Neural cell (in vitro differentiated cells): ENCODE data around the gene SIGLEC5. TPM values are rescaled to one million over a fixed set of nuclear protein-coding genes. Genes with fewer than 3 reads are reported as not detected.

Experiments
- H2AFZ ChIP-seq: fragments of 200-600, 300-800 bp; sonication (generic), shearing (Covaris generic); 2 replicates; pipeline ENCODE4 v1.6.0; 2014; ENCODE audit warnings: low read depth, mild to moderate bottlenecking, antibody characterized with exemption, low read length, moderate library complexity
- H3F3A ChIP-seq: fragments of 200-600 bp; shearing (Covaris generic); 2 replicates; pipeline ENCODE4 v1.6.1; 2016; ENCODE audit warnings: mild to moderate bottlenecking, moderate library complexity, mixed read lengths, antibody characterized with exemption, low read length; ENCODE audit not compliant: insufficient read depth, poor library complexity, severe bottlenecking
- H3K27ac ChIP-seq: fragments of 200-600, 300-800 bp; sonication (generic), shearing (Covaris generic); 2 replicates; pipeline ENCODE4 v1.5.1; 2014; ENCODE audit warnings: mild to moderate bottlenecking, low read length, moderate library complexity
- H3K27me3 ChIP-seq: fragments of 300-800, 200-600 bp; sonication (generic), shearing (Covaris generic); 2 replicates; pipeline ENCODE4 v1.6.0; 2014; ENCODE audit warnings: mild to moderate bottlenecking, low read depth, low read length, moderate library complexity; ENCODE audit not compliant: insufficient read depth
- H3K36me3 ChIP-seq: fragments of 300-800, 200-600 bp; sonication (generic), shearing (Covaris generic); 2 replicates; pipeline ENCODE4 v1.5.1; 2014; ENCODE audit warnings: mild to moderate bottlenecking, antibody characterized with exemption, low read length, moderate library complexity; ENCODE audit not compliant: insufficient read depth
- H3K4me2 ChIP-seq: fragments of 300-800, 200-600 bp; sonication (generic), shearing (Covaris generic); 2 replicates; pipeline ENCODE4 v1.6.0; 2014; ENCODE audit warnings: mild to moderate bottlenecking, low read length
- H3K4me3 ChIP-seq: fragments of 300-800, 200-600 bp; sonication (generic), shearing (Covaris generic); 2 replicates; pipeline ENCODE4 v1.5.1; 2014; ENCODE audit warnings: mild to moderate bottlenecking, low read length, moderate library complexity
- H3K79me2 ChIP-seq: fragments of 200-600 bp; shearing (Covaris generic); replicated peaks from 2 replicates; pipeline ENCODE4 v1.6.0; 2014; ENCODE audit warnings: mild to moderate bottlenecking, low read length, moderate library complexity; ENCODE audit not compliant: insufficient read depth
- H3K9ac ChIP-seq: fragments of 300-800, 200-600 bp; sonication (generic), shearing (Covaris generic); 2 replicates; pipeline ENCODE4 v1.6.1; 2016; ENCODE audit warnings: mild to moderate bottlenecking, low read length, mixed read lengths
- H3K9me2 ChIP-seq: fragments of 200-600 bp; shearing (Covaris generic); 2 replicates; pipeline ENCODE4 v1.6.1; 2016; ENCODE audit warnings: mild to moderate bottlenecking, low read length, mixed read lengths; ENCODE audit not compliant: insufficient read depth
- H3K9me3 ChIP-seq: fragments of 200-600, 300-800 bp; sonication (generic), shearing (Covaris generic); 2 replicates; pipeline ENCODE4 v1.6.1; 2016; ENCODE audit warnings: mild to moderate bottlenecking, mixed run types, low read length, moderate library complexity, mixed read lengths
- H4K20me1 ChIP-seq: fragments of 200-600 bp; shearing (Covaris generic); 2 replicates; pipeline ENCODE4 v1.6.1; 2016; ENCODE audit warnings: mild to moderate bottlenecking, mixed run types; ENCODE audit not compliant: insufficient read depth
- EP300 ChIP-seq: fragments of 450-650 bp; conservative IDR thresholded peaks from 2 replicates; pipeline ENCODE4 v1.6.1; 2014; ENCODE audit warnings: antibody characterized with exemption, mild to moderate bottlenecking, moderate library complexity; ENCODE audit not compliant: poor library complexity, severe bottlenecking
- EZH2 ChIP-seq: fragments of 200-600, 300-800 bp; shearing (Covaris generic), sonication (generic); IDR thresholded peaks from 2 replicates; pipeline ENCODE4 v1.6.1; 2014; ENCODE audit warnings: antibody characterized with exemption, low read length, borderline replicate concordance, mild to moderate bottlenecking; ENCODE audit not compliant: insufficient read depth, poor library complexity, severe bottlenecking
- MXI1 ChIP-seq: fragments of 450-650 bp; conservative IDR thresholded peaks from 2 replicates; pipeline ENCODE4 v1.6.1; 2014; ENCODE audit warnings: antibody characterized with exemption, mild to moderate bottlenecking; ENCODE audit not compliant: poor library complexity, severe bottlenecking
- POLR2AphosphoS5 ChIP-seq: IDR thresholded peaks from 2 replicates; pipeline ENCODE4 v1.6.1; 2012
- RAD21 ChIP-seq: fragments of 450-650 bp; conservative IDR thresholded peaks from 2 replicates; pipeline ENCODE4 v1.6.1; 2014; ENCODE audit warnings: antibody characterized with exemption, mild to moderate bottlenecking, moderate library complexity
- SMC3 ChIP-seq: fragments of 450-650 bp; conservative IDR thresholded peaks from 2 replicates; pipeline ENCODE4 v1.6.1; 2014; ENCODE audit warnings: antibody characterized with exemption, mild to moderate bottlenecking, moderate library complexity; ENCODE audit not compliant: poor library complexity
- TAF1 ChIP-seq: IDR thresholded peaks from 2 replicates; pipeline ENCODE4 v1.6.1; 2012; ENCODE audit warnings: low read depth
- polyA plus RNA-seq: library from polyadenylated mRNA; depleted of rRNA; stranded (reverse); fragments of >200 nt; gene quantifications from 2 replicates; pipeline ENCODE4 v1.2.3, GENCODE V29; 2014
- TF ChIP-seq, protein P1 (sequence below): IDR thresholded peaks from 2 replicates; pipeline ENCODE4 v1.6.1; 2012; ENCODE audit warnings: borderline replicate concordance
- TF ChIP-seq, protein P2 (sequence below): fragments of 450-650 bp; IDR thresholded peaks from 2 replicates; pipeline ENCODE4 v1.5.1; 2014; ENCODE audit warnings: antibody characterized with exemption, mild to moderate bottlenecking, moderate library complexity; ENCODE audit not compliant: poor library complexity, severe bottlenecking

SIGLEC5 gene
- polyA plus RNA-seq, 1 donor from 2014 or later = not detected

DNA sequence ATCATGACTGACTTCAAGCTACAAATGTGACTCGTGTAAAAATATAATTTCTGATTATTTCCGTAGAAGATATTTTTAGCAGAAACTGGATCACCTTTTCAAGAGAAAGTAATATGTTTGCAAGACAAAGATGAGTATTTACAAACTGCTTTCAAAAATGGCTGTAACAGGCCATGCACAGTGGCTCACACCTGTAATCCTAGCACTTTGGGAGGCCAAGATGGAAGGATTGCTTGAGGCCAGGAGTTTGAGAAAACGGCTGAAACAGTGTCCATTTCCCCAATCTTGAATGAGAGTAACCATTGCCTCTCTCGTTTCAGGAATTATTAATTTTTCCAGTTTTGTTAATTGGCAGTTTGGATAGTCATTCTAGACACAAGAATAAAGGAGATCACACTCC lies 62.6 kb downstream of the SIGLEC5 start:
- peaks cover 6% of the 10 kb centered on the region for H3K27me3 ChIP-seq
- no peaks in the 10 kb centered on the region for H3K9me3 ChIP-seq
- H2AFZ ChIP-seq = no peak overlapping the region
- no peak overlapping the region for H3K4me3 ChIP-seq
- H3K9me2 ChIP-seq = no peaks in the 10 kb centered on the region
- no peak overlapping the region for H3K9ac ChIP-seq
- H3F3A ChIP-seq = no peaks in the 10 kb centered on the region
- no peak overlapping the region for H3K27ac ChIP-seq
- H3K36me3 ChIP-seq = no peaks in the 10 kb centered on the region
- no peak overlapping the region for H3K4me2 ChIP-seq
- TF ChIP-seq POLR2AphosphoS5 (no peak), RAD21 (no peak), SMC3 (no peak), TAF1 (no peak), EZH2 (no peak), EP300 (no peak), MXI1 (no peak)
- TF ChIP-seq, protein P1, sequence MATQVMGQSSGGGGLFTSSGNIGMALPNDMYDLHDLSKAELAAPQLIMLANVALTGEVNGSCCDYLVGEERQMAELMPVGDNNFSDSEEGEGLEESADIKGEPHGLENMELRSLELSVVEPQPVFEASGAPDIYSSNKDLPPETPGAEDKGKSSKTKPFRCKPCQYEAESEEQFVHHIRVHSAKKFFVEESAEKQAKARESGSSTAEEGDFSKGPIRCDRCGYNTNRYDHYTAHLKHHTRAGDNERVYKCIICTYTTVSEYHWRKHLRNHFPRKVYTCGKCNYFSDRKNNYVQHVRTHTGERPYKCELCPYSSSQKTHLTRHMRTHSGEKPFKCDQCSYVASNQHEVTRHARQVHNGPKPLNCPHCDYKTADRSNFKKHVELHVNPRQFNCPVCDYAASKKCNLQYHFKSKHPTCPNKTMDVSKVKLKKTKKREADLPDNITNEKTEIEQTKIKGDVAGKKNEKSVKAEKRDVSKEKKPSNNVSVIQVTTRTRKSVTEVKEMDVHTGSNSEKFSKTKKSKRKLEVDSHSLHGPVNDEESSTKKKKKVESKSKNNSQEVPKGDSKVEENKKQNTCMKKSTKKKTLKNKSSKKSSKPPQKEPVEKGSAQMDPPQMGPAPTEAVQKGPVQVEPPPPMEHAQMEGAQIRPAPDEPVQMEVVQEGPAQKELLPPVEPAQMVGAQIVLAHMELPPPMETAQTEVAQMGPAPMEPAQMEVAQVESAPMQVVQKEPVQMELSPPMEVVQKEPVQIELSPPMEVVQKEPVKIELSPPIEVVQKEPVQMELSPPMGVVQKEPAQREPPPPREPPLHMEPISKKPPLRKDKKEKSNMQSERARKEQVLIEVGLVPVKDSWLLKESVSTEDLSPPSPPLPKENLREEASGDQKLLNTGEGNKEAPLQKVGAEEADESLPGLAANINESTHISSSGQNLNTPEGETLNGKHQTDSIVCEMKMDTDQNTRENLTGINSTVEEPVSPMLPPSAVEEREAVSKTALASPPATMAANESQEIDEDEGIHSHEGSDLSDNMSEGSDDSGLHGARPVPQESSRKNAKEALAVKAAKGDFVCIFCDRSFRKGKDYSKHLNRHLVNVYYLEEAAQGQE = no peak
- TF ChIP-seq, protein P2, sequence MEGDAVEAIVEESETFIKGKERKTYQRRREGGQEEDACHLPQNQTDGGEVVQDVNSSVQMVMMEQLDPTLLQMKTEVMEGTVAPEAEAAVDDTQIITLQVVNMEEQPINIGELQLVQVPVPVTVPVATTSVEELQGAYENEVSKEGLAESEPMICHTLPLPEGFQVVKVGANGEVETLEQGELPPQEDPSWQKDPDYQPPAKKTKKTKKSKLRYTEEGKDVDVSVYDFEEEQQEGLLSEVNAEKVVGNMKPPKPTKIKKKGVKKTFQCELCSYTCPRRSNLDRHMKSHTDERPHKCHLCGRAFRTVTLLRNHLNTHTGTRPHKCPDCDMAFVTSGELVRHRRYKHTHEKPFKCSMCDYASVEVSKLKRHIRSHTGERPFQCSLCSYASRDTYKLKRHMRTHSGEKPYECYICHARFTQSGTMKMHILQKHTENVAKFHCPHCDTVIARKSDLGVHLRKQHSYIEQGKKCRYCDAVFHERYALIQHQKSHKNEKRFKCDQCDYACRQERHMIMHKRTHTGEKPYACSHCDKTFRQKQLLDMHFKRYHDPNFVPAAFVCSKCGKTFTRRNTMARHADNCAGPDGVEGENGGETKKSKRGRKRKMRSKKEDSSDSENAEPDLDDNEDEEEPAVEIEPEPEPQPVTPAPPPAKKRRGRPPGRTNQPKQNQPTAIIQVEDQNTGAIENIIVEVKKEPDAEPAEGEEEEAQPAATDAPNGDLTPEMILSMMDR = no peak
- no peaks in the 10 kb centered on the region for H4K20me1 ChIP-seq
- H3K79me2 ChIP-seq = peaks cover 15% of the 10 kb centered on the region

DNA sequence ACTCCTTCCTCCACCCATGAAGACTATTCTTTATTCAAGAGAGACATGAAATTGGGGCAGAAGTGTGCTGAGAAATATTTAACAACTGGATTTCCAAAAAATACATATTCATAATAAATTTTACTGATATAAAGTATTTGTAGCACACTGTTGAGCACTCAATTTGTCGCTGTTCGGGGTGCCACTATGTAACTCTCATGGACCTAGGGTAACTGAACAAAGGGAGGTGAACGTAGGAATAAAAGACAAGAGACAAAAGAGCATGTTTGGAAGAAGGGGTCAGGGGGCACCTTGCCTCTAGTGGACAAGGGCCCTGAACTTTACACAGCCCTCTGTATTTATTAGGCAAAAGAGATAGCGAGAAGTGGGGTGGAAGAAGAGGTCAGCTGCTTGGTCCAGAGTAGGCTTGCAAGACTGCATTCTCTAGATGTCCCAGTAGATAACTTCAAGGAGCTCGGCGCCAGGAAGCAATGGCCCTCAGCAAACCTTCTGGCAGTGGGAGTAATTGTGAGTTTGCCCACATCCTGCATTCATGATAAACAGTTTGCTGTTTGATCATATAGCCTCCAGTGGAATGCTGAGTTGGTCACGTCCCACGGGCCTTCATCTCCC lies 63.6 kb downstream of the SIGLEC5 start:
- no peaks in the 10 kb centered on the region for H4K20me1 ChIP-seq
- H3K9ac ChIP-seq = no peak overlapping the region
- H3K9me2 ChIP-seq = no peaks in the 10 kb centered on the region
- H3K36me3 ChIP-seq = no peaks in the 10 kb centered on the region
- H3K4me2 ChIP-seq = no peak overlapping the region
- H3K27me3 ChIP-seq = peaks cover 6% of the 10 kb centered on the region
- H3K9me3 ChIP-seq = no peaks in the 10 kb centered on the region
- no peak overlapping the region for H3K4me3 ChIP-seq
- TF ChIP-seq MXI1 (no peak), EZH2 (no peak), SMC3 (no peak), EP300 (no peak), POLR2AphosphoS5 (no peak), TAF1 (no peak), RAD21 (no peak)
- TF ChIP-seq, protein P1 = no peak
- TF ChIP-seq, protein P2 = no peak
- peaks cover 5% of the 10 kb centered on the region for H3K79me2 ChIP-seq
- no peaks in the 10 kb centered on the region for H3F3A ChIP-seq
- H3K27ac ChIP-seq = no peak overlapping the region
- H2AFZ ChIP-seq = no peak overlapping the region
